NCI-H69 (cell line): ENCODE data around the gene SEC24A.
"Not testable (repeated sequence)": the region's sequence is repeated elsewhere in the genome, so short reads cannot be mapped to it uniquely, and the experiment has no call there.

Experiments used
- DNase-seq: peaks from one replicate; lab custom pipeline; 2025; lab: John Stamatoyannopoulos, UW

Gene SEC24A

GRCh38 chr5:134650660-134651059 is 2.1 kb downstream of the SEC24A start:
- not testable (repeated sequence) for DNase-seq

GRCh38 chr5:134651531-134651930 is 2.9 kb downstream of the SEC24A start:
- no peak for DNase-seq

- no peak for DNase-seq
These were observed 8.1 kb downstream of the SEC24A start for GRCh38 chr5:134656690-134657089.

GRCh38 chr5:134659456-134659855 is 10.9 kb downstream of the SEC24A start:
- DNase-seq, result no peak

- DNase-seq, result no peak
These were observed 11.3 kb downstream of the SEC24A start for GRCh38 chr5:134659922-134660321.

GRCh38 chr5:134662971-134663370 is 14.4 kb downstream of the SEC24A start:
- no peak for DNase-seq

- DNase-seq, result no peak
These were observed 15.9 kb downstream of the SEC24A start for GRCh38 chr5:134664448-134664847.

GRCh38 chr5:134673546-134673945 is 25.0 kb downstream of the SEC24A start:
- not testable (repeated sequence) for DNase-seq

GRCh38 chr5:134677357-134677756 is 28.8 kb downstream of the SEC24A start:
- DNase-seq, result not testable (repeated sequence)

GRCh38 chr5:134690144-134690543 is 41.6 kb downstream of the SEC24A start:
- DNase-seq, result not testable (repeated sequence)

GRCh38 chr5:134692722-134693121 is 44.1 kb downstream of the SEC24A start:
- no peak for DNase-seq

- no peak for DNase-seq
These were observed 59.7 kb downstream of the SEC24A start for GRCh38 chr5:134708301-134708700.

GRCh38 chr5:134714120-134714519 is 65.5 kb downstream of the SEC24A start:
- DNase-seq, result peak; percentile 10

- DNase-seq, result no peak
These were observed 66.0 kb downstream of the SEC24A start for GRCh38 chr5:134714541-134714940.

GRCh38 chr5:134715466-134715865 is 66.9 kb downstream of the SEC24A start:
- not testable (repeated sequence) for DNase-seq

GRCh38 chr5:134724872-134725271 is 76.3 kb downstream of the SEC24A start:
- no peak for DNase-seq

- DNase-seq, result no peak
These were observed 84.2 kb downstream of the SEC24A start for GRCh38 chr5:134732819-134733218.

GRCh38 chr5:134735243-134735642 is 86.7 kb downstream of the SEC24A start:
- no peak for DNase-seq

- DNase-seq, result no peak
These were observed 87.7 kb downstream of the SEC24A start for GRCh38 chr5:134736173-134736812.

GRCh38 chr5:134738133-134738962 is 89.8 kb downstream of the SEC24A start, which contains the start of gene CAMLG:
CAMLG (plus strand) TSS chr5:134738548; CDS start chr5:134738621, 73 bp downstream.
- DNase-seq, result peak; percentile 99

GRCh38 chr5:134738963-134739661 is 90.5 kb downstream of the SEC24A start:
- DNase-seq, result peak; percentile 77

- DNase-seq, result no peak
These were observed 92.5 kb downstream of the SEC24A start for GRCh38 chr5:134741052-134741451.

- no peak for DNase-seq
These were observed 93.5 kb downstream of the SEC24A start for GRCh38 chr5:134742134-134742533.
